ENCODE measurements around the gene ZBTB46.

Gene ZBTB46

DNA sequence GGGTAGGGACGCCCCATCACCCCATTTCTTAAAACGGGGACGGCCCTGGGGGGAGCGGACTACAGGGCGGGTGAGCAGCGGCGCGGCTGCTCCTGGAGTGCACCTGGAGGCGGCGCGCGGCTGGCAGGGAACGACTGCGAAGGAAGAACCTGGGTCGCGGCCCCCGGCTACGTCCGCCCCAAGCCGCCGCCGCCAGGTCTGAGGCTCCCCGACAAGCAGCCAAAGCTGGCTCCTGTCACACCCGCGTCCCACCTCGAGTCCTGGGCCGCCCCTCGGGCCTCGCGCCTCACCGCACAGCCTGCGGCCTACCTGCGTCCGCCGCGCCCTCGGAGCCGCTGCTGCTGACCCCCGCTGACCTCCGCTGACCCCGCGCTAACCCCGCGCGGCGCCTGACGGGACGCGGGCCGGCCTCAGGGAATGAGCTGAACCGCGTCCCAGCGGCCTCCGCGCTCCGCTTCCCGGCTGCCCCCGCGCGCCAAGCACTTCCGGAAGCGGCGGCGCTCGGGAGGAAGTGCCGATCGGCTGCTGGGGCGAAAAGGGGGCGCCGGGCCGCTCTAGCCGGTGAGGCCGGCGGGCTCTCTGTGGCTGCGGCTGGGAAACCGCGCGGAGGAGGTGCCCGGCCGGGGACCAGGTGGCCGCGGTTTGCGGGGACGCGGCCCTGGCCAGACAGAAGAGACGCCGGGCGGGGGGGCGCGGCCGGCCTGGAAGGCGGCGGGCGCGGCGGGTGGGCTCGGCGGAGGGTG, 123.3 kb downstream of the ZBTB46 start, which contains the start of the genes ARFRP1 and ZGPAT:
ARFRP1 (minus strand) TSS at position 419 of the 743 bp plus-strand sequence. CDS start 885 bp downstream, outside the sequence.
ZGPAT (plus strand) TSS at position 482 of the 743 bp plus-strand sequence. CDS start 542 bp downstream, outside the sequence.
- peak; percentile 71 to 80 (median 75) for DNase-seq (ENCODE audit: low read depth in 3 of 3, low spot score in 1 of 3)

- DNase-seq (ENCODE audit: low read depth in 3 of 3, low spot score in 1 of 3) = peak in 2 of 3 donors; percentile 26 to 54
Measured at GRCh38 chr20:63706852-63707557, 124.1 kb downstream of the ZBTB46 start.

GRCh38 chr20:63706027-63706695, 124.9 kb downstream of the ZBTB46 start:
- DNase-seq (ENCODE audit: low read depth in 3 of 3, low spot score in 1 of 3) = no peak

- no peak for DNase-seq (ENCODE audit: low read depth in 3 of 3, low spot score in 1 of 3)
Measured at GRCh38 chr20:63705232-63706026, 125.6 kb downstream of the ZBTB46 start.

- no peak for DNase-seq (ENCODE audit: low read depth in 3 of 3, low spot score in 1 of 3)
Measured at GRCh38 chr20:63704749-63705117, 126.3 kb downstream of the ZBTB46 start.

- DNase-seq (ENCODE audit: low read depth in 3 of 3, low spot score in 1 of 3) = no peak
Measured at GRCh38 chr20:63703976-63704748, 126.9 kb downstream of the ZBTB46 start.

DNA sequence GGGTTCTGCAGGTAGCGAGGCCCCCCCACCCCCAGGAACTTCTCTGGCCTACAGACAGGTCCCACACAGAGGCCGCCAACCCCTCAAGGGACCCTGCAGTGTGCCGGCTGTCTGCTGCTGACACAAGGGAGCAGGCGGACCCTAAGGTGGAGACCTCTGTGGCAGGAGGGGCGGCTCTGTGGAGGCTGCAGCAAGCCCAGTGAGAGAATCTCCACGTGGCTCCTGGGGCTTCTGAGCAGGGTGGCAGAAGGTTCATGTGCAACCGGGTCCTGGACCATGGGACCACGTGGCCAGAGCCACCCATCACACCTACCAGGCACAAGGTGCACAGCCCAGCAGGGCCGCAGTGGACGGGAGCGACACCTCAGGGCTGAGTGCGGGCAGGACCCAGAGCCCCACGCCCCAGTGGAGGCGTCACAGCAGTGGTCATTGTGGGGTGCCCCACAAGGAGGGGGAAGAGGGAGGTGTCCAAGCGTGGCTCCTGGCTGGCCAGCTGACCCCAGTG, 127.5 kb downstream of the ZBTB46 start:
- no peak for DNase-seq (ENCODE audit: low read depth in 3 of 3, low spot score in 1 of 3)

DNA sequence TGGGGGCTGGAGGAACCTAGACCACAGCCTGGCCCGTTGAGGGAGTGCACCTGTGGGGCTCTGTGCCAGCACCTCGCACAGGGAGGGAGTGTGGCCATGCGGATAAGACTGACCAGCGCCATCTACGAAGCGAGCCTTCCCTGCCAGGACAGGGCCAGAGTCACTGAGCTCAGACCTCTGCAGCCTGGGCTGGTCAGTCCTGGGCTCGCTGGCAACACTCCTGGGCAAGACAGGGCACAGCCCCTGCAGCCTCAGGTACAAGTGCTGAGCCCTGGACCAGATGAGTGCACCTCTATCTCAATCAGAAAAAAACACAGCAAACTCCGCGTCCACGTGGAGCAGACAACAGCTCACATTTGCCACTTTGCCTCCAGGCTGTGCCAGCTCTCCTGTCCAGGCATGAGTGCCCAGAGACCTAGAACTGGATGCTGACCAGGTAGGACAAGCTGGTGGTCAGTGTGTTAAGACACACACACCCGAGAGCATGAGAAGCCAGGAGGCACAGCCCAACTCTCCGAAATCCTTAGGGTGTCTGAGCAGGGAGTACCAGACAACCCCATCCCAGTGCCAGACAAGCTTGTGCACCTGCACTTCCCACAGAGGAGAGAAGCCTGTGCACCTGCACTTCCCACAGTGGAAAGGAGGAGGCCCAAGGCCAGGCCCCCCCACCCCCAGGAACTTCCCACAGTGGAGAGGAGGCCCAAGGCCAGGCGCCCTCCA, 128.2 kb downstream of the ZBTB46 start:
- DNase-seq (ENCODE audit: low read depth in 3 of 3, low spot score in 1 of 3) = no peak

DNA sequence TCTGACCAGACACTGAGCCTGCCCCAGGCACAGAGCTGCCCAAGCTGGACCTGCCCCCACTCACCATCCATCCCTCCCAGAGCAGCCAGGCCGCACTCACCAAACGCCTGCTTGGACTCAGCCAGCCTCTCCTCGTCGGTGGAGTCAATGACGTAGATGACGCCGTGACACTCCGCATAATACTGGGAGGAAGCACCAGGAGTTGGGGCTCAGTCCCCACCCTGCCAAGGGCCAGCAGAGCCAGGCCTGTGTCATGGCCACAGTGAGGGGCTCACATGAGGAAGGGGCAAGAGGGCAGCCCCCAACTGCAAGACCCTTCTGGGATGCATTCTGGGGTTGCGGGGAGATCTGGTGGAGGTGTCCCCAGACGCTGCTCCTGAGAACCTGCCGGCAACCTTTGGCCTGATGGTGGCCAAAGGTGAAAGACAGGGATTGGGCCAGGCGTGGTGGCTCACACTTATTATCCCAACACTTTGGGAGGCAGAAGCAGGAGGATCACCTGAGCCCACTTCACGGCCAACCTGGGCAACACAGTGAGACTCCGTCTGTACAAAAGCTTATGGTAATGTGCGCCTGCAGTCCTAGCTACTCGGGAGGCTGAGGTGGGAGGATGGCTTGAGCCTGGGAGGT, 128.9 kb downstream of the ZBTB46 start:
- no peak for DNase-seq (ENCODE audit: low read depth in 3 of 3, low spot score in 1 of 3)

DNA sequence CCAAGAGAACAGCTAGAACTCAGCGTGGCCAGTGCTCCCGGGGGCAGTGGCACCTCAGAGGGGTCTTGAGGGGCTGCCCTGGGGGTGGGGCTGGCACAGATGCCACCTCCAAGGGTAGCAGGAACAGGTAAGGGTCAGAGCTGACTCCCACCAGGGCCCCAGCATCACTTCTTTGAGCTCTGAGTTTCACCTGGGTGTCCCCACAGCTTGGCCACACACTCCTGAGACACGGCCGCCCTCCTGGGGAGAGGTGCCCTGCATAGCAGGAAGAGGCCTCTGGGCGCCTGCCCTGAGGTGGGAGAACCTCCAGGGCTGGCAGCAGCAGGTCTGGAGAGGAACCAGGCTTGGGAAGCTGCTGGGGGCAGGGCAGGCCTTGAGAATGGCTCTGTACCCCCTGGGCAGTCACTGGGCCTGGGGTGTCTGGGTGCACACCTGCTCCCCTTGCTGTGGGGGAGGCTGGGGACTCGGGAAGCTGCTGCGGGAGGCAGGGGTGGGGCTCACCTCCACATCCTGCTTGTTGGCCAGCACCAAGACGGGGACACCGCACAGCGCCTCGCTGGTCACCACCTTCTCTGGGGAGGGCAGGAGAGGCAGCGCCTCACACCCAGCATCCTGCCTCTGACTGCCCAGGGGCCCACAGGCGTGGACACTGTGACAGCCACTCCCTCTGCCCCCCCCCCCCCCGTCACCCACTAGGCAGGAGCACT, 129.6 kb downstream of the ZBTB46 start:
- no peak for DNase-seq (ENCODE audit: low read depth in 3 of 3, low spot score in 1 of 3)

GRCh38 chr20:63701051-63701328, 130.1 kb downstream of the ZBTB46 start:
- no peak for DNase-seq (ENCODE audit: low read depth in 3 of 3, low spot score in 1 of 3)

- no peak for DNase-seq (ENCODE audit: low read depth in 3 of 3, low spot score in 1 of 3)
Measured at GRCh38 chr20:63700199-63701050, 130.6 kb downstream of the ZBTB46 start.

DNA sequence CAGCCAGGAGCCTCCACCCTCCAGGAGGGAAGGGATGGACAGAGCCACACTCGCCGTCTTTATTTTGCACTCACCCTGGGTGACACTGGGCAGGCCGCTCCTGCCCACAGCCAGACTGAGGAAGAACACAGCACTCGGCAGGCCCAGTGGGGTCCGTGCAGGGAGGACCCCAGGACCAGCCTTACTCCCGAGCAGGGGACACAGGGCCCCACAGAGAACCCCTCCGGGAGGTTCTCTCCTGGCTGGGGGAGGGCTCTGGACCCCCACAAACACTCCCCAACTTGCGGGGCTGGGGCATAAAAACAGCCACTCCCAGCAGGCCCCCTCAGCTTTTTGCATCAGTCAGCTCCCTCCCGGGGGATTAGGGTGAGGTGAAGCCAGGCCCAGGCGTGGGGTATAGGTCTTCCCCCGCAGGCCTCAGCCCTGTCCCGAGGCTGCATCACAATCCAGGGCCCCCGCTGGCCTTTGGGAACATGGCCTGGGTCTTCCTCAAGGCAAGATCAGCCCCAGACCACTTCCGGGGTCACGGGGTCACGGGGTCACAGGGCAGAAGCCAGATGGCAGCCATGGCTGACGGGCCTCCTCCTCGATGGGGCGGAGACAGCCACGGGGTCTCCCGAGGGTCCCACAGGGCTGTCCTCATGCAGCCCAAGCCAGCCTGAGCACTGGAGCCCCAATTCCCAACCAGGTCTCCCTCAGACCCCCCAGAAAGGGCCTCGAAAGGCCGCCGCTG, 131.4 kb downstream of the ZBTB46 start:
- no peak for DNase-seq (ENCODE audit: low read depth in 3 of 3, low spot score in 1 of 3)

GRCh38 chr20:63698739-63699465, 132.2 kb downstream of the ZBTB46 start:
- DNase-seq (ENCODE audit: low read depth in 3 of 3, low spot score in 1 of 3) = peak in 1 of 3 donors; percentile 45

DNA sequence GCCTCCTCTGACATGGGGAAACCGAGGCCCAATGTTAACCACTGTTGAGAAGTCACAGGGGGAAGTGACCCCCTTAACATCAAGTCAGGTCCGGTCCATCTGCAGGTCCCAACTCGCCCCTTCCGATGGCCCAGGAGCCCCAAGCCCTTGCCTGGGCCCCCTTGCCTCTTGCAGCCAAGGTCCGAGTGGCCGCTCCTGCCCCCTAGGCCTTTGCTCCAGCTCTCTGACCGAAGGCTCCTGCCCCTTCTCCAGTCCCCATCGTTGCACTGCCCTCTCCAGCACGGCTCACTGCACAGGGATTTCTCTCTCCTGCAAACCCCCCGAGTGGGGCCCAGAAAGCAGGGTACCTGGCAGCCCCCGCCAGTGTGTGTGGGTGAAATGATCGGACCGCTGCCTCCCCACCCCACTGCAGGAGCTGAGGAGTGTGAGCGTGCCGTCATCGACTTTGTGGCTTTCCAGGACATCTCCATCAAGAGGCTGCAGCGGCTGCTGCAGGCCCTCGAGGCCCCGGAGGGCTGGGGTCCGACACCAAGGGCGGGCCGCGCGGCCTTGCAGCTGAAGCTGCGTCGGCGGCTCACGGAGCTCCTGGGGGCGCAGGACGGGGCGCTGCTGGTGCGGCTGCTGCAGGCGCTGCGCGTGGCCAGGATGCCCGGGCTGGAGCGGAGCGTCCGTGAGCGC, 133.1 kb downstream of the ZBTB46 start:
- DNase-seq (ENCODE audit: low read depth in 3 of 3, low spot score in 1 of 3) = no peak
